ENCODE measurements around the gene CFAP65.

Gene CFAP65

GRCh38 chr2:219018286-219018685 is 23.0 kb downstream of the CFAP65 start:
- Histone ChIP-seq H3K4me3 (ENCODE audit: low read depth, low read length) (no peak overlapping the region), H3K27me3 (ENCODE audit: insufficient read depth, low read depth, severe bottlenecking) (no peaks in the 10 kb centered on the region), H3K27ac (no peak overlapping the region), H3K9me3 (ENCODE audit: severe bottlenecking) (no peaks in the 10 kb centered on the region), H3K36me3 (no peaks in the 10 kb centered on the region)
- no peak for TF ChIP-seq CTCF (IDR thresholded peaks at IDR 0.05; ENCODE audit: low read depth, low read length)
- no peak for DNase-seq

GRCh38 chr2:219017201-219017931 is 23.9 kb downstream of the CFAP65 start:
- TF ChIP-seq CTCF (IDR thresholded peaks at IDR 0.05; ENCODE audit: low read depth, low read length), result no peak
- Histone ChIP-seq H3K27me3 (ENCODE audit: insufficient read depth, low read depth, severe bottlenecking) (no peaks in the 10 kb centered on the region), H3K4me3 (ENCODE audit: low read depth, low read length) (no peak overlapping the region), H3K9me3 (ENCODE audit: severe bottlenecking) (no peaks in the 10 kb centered on the region), H3K36me3 (no peaks in the 10 kb centered on the region), H3K27ac (no peak overlapping the region)
- DNase-seq, result no peak

GRCh38 chr2:219016721-219017120 is 24.6 kb downstream of the CFAP65 start:
- DNase-seq, result no peak
- no peak for TF ChIP-seq CTCF (IDR thresholded peaks at IDR 0.05; ENCODE audit: low read depth, low read length)
- peaks cover 5% of the 10 kb centered on the region for H3K9me3 ChIP-seq (ENCODE audit: severe bottlenecking)
- H3K27ac ChIP-seq, result no peak overlapping the region
- H3K4me3 ChIP-seq (ENCODE audit: low read depth, low read length), result no peak overlapping the region
- H3K27me3 ChIP-seq (ENCODE audit: insufficient read depth, low read depth, severe bottlenecking), result no peaks in the 10 kb centered on the region
- H3K36me3 ChIP-seq, result no peaks in the 10 kb centered on the region

- Histone ChIP-seq H3K36me3 (no peaks in the 10 kb centered on the region), H3K4me3 (ENCODE audit: low read depth, low read length) (no peak overlapping the region), H3K27ac (no peak overlapping the region), H3K27me3 (ENCODE audit: insufficient read depth, low read depth, severe bottlenecking) (no peaks in the 10 kb centered on the region), H3K9me3 (ENCODE audit: severe bottlenecking) (peaks cover 7% of the 10 kb centered on the region)
- TF ChIP-seq CTCF (IDR thresholded peaks at IDR 0.05; ENCODE audit: low read depth, low read length), result no peak
- no peak for DNase-seq
Observed at GRCh38 chr2:219010873-219011272, 30.4 kb downstream of the CFAP65 start.

GRCh38 chr2:219010162-219010756 is 31.1 kb downstream of the CFAP65 start:
- no peaks in the 10 kb centered on the region for H3K36me3 ChIP-seq
- H3K27me3 ChIP-seq (ENCODE audit: insufficient read depth, low read depth, severe bottlenecking), result no peaks in the 10 kb centered on the region
- peaks cover 7% of the 10 kb centered on the region for H3K9me3 ChIP-seq (ENCODE audit: severe bottlenecking)
- peak; percentile 92 for TF ChIP-seq CTCF (IDR thresholded peaks at IDR 0.05; ENCODE audit: low read depth, low read length)
- H3K4me3 ChIP-seq (ENCODE audit: low read depth, low read length), result no peak overlapping the region
- no peak overlapping the region for H3K27ac ChIP-seq
- peak; percentile 71 for DNase-seq

All from WERI-Rb-1 (cell line).